Neural cell (in vitro differentiated cells): Measurements from ENCODE around the gene THRB.

Experiments used
- EP300 ChIP-seq: fragments of 450-650 bp; conservative IDR thresholded peaks from 2 replicates; pipeline ENCODE4 v1.6.1; 2014; ENCODE audit warnings: antibody characterized with exemption, mild to moderate bottlenecking, moderate library complexity; ENCODE audit not compliant: poor library complexity, severe bottlenecking
- MXI1 ChIP-seq: fragments of 450-650 bp; conservative IDR thresholded peaks from 2 replicates; pipeline ENCODE4 v1.6.1; 2014; ENCODE audit warnings: antibody characterized with exemption, mild to moderate bottlenecking; ENCODE audit not compliant: poor library complexity, severe bottlenecking
- POLR2AphosphoS5 ChIP-seq: IDR thresholded peaks from 2 replicates; pipeline ENCODE4 v1.6.1; 2012

DNA sequence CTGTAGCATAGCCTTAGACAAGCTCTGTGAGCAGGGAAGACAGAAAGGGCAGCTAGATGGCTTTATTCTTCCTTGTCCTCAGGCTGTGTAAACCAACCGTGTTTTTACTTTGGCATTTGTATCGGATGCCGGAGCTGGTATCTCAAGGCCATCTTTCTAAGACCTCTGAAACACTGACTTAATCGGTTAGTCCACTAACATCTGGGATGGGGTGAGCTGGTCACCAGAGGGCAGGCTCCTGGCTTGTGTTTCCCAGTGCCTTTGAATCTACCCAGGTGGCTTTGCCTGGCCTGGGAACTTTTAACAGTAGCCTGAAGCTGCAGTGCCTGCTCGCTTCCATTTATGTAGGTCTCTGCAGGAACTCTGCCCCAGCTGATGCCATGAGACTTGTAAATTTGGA is 296.8 kb downstream of the THRB start:
- TF ChIP-seq EP300 = no peak
- TF ChIP-seq MXI1 = no peak
- TF ChIP-seq POLR2AphosphoS5 = no peak
